ENCODE measurements around the gene SGPP1. TPM values are rescaled to one million over a fixed set of nuclear protein-coding genes. Genes with fewer than 3 reads are reported as not detected.

The SGPP1 gene
- total and polyA plus RNA-seq, 10 of the 15 experiments (the other 5 are each of a cell fraction or from before 2014, with no cell fraction given), result 3.5 to 37.7 (median 25.5) TPM

DNA sequence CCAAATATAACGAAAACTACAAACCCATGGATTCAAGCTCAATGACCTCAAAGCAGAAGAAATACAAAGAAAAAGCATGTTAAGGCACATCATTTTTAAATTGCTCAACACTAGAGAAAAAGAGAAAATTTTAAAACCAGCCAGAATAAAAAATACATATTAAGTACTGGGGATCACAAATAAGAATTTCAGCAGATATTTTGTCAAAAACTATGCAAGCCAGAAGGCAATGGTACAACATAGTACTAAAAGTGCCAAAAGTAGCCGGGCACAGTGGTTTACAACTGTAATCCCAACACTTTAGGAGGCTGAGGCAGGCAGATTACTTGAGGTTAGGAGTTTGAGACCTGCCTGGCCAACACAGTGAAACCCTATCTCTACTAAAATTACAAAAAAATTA lies 10.2 kb downstream of the SGPP1 start (continued):
- TF ChIP-seq, protein P1, sequence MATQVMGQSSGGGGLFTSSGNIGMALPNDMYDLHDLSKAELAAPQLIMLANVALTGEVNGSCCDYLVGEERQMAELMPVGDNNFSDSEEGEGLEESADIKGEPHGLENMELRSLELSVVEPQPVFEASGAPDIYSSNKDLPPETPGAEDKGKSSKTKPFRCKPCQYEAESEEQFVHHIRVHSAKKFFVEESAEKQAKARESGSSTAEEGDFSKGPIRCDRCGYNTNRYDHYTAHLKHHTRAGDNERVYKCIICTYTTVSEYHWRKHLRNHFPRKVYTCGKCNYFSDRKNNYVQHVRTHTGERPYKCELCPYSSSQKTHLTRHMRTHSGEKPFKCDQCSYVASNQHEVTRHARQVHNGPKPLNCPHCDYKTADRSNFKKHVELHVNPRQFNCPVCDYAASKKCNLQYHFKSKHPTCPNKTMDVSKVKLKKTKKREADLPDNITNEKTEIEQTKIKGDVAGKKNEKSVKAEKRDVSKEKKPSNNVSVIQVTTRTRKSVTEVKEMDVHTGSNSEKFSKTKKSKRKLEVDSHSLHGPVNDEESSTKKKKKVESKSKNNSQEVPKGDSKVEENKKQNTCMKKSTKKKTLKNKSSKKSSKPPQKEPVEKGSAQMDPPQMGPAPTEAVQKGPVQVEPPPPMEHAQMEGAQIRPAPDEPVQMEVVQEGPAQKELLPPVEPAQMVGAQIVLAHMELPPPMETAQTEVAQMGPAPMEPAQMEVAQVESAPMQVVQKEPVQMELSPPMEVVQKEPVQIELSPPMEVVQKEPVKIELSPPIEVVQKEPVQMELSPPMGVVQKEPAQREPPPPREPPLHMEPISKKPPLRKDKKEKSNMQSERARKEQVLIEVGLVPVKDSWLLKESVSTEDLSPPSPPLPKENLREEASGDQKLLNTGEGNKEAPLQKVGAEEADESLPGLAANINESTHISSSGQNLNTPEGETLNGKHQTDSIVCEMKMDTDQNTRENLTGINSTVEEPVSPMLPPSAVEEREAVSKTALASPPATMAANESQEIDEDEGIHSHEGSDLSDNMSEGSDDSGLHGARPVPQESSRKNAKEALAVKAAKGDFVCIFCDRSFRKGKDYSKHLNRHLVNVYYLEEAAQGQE (IDR thresholded peaks at IDR 0.05; ENCODE audit: low read depth, low read length), result no peak
- TF ChIP-seq CHD4 (IDR thresholded peaks at IDR 0.05), result no peak
- no peak for TF ChIP-seq PAX8 (IDR thresholded peaks at IDR 0.05)
- TF ChIP-seq JUNB (IDR thresholded peaks at IDR 0.05), result no peak
- no peak for TF ChIP-seq SREBF1 (IDR thresholded peaks at IDR 0.05; ENCODE audit: low read length)
- TF ChIP-seq, protein P2, sequence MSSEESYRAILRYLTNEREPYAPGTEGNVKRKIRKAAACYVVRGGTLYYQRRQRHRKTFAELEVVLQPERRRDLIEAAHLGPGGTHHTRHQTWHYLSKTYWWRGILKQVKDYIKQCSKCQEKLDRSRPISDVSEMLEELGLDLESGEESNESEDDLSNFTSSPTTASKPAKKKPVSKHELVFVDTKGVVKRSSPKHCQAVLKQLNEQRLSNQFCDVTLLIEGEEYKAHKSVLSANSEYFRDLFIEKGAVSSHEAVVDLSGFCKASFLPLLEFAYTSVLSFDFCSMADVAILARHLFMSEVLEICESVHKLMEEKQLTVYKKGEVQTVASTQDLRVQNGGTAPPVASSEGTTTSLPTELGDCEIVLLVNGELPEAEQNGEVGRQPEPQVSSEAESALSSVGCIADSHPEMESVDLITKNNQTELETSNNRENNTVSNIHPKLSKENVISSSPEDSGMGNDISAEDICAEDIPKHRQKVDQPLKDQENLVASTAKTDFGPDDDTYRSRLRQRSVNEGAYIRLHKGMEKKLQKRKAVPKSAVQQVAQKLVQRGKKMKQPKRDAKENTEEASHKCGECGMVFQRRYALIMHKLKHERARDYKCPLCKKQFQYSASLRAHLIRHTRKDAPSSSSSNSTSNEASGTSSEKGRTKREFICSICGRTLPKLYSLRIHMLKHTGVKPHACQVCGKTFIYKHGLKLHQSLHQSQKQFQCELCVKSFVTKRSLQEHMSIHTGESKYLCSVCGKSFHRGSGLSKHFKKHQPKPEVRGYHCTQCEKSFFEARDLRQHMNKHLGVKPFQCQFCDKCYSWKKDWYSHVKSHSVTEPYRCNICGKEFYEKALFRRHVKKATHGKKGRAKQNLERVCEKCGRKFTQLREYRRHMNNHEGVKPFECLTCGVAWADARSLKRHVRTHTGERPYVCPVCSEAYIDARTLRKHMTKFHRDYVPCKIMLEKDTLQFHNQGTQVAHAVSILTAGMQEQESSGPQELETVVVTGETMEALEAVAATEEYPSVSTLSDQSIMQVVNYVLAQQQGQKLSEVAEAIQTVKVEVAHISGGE (CRISPR knock-in tag; IDR thresholded peaks at IDR 0.05), result no peak
- TF ChIP-seq, protein P3, sequence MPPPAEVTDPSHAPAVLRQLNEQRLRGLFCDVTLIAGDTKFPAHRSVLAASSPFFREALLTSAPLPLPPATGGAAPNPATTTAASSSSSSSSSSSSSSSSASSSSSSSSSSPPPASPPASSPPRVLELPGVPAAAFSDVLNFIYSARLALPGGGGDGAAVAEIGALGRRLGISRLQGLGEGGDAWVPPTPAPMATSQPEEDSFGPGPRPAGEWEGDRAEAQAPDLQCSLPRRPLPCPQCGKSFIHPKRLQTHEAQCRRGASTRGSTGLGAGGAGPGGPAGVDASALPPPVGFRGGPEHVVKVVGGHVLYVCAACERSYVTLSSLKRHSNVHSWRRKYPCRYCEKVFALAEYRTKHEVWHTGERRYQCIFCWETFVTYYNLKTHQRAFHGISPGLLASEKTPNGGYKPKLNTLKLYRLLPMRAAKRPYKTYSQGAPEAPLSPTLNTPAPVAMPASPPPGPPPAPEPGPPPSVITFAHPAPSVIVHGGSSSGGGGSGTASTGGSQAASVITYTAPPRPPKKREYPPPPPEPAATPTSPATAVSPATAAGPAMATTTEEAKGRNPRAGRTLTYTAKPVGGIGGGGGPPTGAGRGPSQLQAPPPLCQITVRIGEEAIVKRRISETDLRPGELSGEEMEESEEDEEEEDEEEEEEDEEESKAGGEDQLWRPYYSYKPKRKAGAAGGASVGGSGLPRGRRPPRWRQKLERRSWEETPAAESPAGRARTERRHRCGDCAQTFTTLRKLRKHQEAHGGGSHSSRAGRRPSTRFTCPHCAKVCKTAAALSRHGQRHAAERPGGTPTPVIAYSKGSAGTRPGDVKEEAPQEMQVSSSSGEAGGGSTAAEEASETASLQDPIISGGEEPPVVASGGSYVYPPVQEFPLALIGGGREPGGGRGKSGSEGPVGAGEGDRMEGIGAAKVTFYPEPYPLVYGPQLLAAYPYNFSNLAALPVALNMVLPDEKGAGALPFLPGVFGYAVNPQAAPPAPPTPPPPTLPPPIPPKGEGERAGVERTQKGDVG (CRISPR knock-in tag; IDR thresholded peaks at IDR 0.05), result no peak
- TF ChIP-seq, protein P4, sequence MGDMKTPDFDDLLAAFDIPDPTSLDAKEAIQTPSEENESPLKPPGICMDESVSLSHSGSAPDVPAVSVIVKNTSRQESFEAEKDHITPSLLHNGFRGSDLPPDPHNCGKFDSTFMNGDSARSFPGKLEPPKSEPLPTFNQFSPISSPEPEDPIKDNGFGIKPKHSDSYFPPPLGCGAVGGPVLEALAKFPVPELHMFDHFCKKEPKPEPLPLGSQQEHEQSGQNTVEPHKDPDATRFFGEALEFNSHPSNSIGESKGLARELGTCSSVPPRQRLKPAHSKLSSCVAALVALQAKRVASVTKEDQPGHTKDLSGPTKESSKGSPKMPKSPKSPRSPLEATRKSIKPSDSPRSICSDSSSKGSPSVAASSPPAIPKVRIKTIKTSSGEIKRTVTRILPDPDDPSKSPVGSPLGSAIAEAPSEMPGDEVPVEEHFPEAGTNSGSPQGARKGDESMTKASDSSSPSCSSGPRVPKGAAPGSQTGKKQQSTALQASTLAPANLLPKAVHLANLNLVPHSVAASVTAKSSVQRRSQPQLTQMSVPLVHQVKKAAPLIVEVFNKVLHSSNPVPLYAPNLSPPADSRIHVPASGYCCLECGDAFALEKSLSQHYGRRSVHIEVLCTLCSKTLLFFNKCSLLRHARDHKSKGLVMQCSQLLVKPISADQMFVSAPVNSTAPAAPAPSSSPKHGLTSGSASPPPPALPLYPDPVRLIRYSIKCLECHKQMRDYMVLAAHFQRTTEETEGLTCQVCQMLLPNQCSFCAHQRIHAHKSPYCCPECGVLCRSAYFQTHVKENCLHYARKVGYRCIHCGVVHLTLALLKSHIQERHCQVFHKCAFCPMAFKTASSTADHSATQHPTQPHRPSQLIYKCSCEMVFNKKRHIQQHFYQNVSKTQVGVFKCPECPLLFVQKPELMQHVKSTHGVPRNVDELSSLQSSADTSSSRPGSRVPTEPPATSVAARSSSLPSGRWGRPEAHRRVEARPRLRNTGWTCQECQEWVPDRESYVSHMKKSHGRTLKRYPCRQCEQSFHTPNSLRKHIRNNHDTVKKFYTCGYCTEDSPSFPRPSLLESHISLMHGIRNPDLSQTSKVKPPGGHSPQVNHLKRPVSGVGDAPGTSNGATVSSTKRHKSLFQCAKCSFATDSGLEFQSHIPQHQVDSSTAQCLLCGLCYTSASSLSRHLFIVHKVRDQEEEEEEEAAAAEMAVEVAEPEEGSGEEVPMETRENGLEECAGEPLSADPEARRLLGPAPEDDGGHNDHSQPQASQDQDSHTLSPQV (IDR thresholded peaks at IDR 0.05), result no peak
- TF ChIP-seq KAT2A (conservative IDR thresholded peaks at IDR 0.05; ENCODE audit: control insufficient read depth, low read depth, low read length), result no peak
- TF ChIP-seq, protein P5, sequence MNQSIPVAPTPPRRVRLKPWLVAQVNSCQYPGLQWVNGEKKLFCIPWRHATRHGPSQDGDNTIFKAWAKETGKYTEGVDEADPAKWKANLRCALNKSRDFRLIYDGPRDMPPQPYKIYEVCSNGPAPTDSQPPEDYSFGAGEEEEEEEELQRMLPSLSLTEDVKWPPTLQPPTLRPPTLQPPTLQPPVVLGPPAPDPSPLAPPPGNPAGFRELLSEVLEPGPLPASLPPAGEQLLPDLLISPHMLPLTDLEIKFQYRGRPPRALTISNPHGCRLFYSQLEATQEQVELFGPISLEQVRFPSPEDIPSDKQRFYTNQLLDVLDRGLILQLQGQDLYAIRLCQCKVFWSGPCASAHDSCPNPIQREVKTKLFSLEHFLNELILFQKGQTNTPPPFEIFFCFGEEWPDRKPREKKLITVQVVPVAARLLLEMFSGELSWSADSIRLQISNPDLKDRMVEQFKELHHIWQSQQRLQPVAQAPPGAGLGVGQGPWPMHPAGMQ (IDR thresholded peaks at IDR 0.05; ENCODE audit: borderline replicate concordance), result no peak
